HepG2 (cell line): Measurements from ENCODE around the gene SLX4. TPM values are rescaled to one million over a fixed set of nuclear protein-coding genes. Genes with fewer than 3 reads are reported as not detected.

Source experiments
- DMTF1 ChIP-seq: sonication (generic); formaldehyde crosslinking; IDR thresholded peaks from 2 replicates; pipeline ENCODE4 v1.4.0; 2020; ENCODE audit warnings: mild to moderate bottlenecking, missing genetic modification reagents
- FOXA1 ChIP-seq, 2 experiments: fragments of 450-650 bp in 1 of 2; sonication (generic) in 1 of 2; formaldehyde crosslinking in 1 of 2; IDR thresholded peaks; 2 replicates each; pipeline versions ENCODE4 v1.4.0 to v1.6.1; 2016 to 2020; ENCODE audit warnings: missing genetic modification reagents in 1 of 2
- HBP1 ChIP-seq: IDR thresholded peaks from 2 replicates; pipeline ENCODE4 v1.6.1; 2016; ENCODE audit warnings: low read depth, control low read depth
- HDAC6 ChIP-seq: fragments of 200-600 bp; sonication (generic); IDR thresholded peaks from 2 replicates; pipeline ENCODE4 v1.7.0; 2017; ENCODE audit warnings: mild to moderate bottlenecking, antibody characterized with exemption, low read length, low read depth
- MLXIP ChIP-seq: sonication (generic); formaldehyde crosslinking; IDR thresholded peaks from 2 replicates; pipeline ENCODE4 v1.9.0; 2021; ENCODE audit warnings: missing genetic modification reagents, borderline replicate concordance
- PLSCR1 ChIP-seq: sonication (generic); formaldehyde crosslinking; IDR thresholded peaks from 2 replicates; pipeline ENCODE4 v1.5.0; 2020; ENCODE audit warnings: missing genetic modification reagents, mild to moderate bottlenecking, borderline replicate concordance
- SIN3B ChIP-seq: fragments of 150-350 bp; IDR thresholded peaks from 2 replicates; pipeline ENCODE4 v1.6.1; 2014; ENCODE audit warnings: low read length
- SPEN ChIP-seq: sonication (generic); formaldehyde crosslinking; IDR thresholded peaks from 2 replicates; pipeline ENCODE4 v1.5.1; 2020; ENCODE audit warnings: low read depth, mild to moderate bottlenecking, missing genetic modification reagents
- TAF1 ChIP-seq: sonication (generic); formaldehyde crosslinking; IDR thresholded peaks from 2 replicates; pipeline ENCODE4 v1.4.0; 2020; ENCODE audit warnings: missing genetic modification reagents
- ZBTB10 ChIP-seq: sonication (generic); formaldehyde crosslinking; IDR thresholded peaks from 2 replicates; pipeline ENCODE4 v1.4.0; 2020; ENCODE audit warnings: missing genetic modification reagents, borderline replicate concordance
- ZBTB39 ChIP-seq: sonication (generic); formaldehyde crosslinking; IDR thresholded peaks from 2 replicates; pipeline ENCODE4 v1.5.0; 2020; ENCODE audit warnings: missing genetic modification reagents
- ZNF468 ChIP-seq: sonication (generic); formaldehyde crosslinking; IDR thresholded peaks from 2 replicates; pipeline ENCODE4 v1.8.0; 2022; ENCODE audit warnings: mild to moderate bottlenecking, moderate library complexity, missing genetic modification reagents
- ZNF549 ChIP-seq: sonication (generic); formaldehyde crosslinking; IDR thresholded peaks from 2 replicates; pipeline ENCODE4 v1.5.0; 2020; ENCODE audit warnings: missing genetic modification reagents
- ZNF598 ChIP-seq: sonication (generic); formaldehyde crosslinking; IDR thresholded peaks from 2 replicates; pipeline ENCODE4 v1.5.1; 2020; ENCODE audit warnings: mild to moderate bottlenecking, missing genetic modification reagents, borderline replicate concordance
- ZNF607 ChIP-seq: sonication (generic); formaldehyde crosslinking; IDR thresholded peaks from 2 replicates; pipeline ENCODE4 v1.5.1; 2020; ENCODE audit warnings: missing genetic modification reagents, mild to moderate bottlenecking, borderline replicate concordance
- ZNF788 ChIP-seq: sonication (generic); formaldehyde crosslinking; IDR thresholded peaks from 2 replicates; pipeline ENCODE4 v1.5.0; 2020; ENCODE audit warnings: mild to moderate bottlenecking, missing genetic modification reagents, borderline replicate concordance
- polyA plus RNA-seq, 8 experiments: library from polyadenylated mRNA; depleted of rRNA in 3 of 8; stranded (reverse) in 7 of 8; unstranded in 1 of 8; fragments of >200 nt; fragmentation: Illumina TruSeq in 4 of 8; extraction: Trizol in 4 of 8; gene quantifications; 2 replicates each; pipeline versions ENCODE4 v1.2.1 to v1.2.3, GENCODE V29; 2011 to 2016; ENCODE audit warnings: low read depth in 4 of 8, missing spikeins in 1 of 8, mixed read lengths in 1 of 8; ENCODE audit not compliant: insufficient read depth in 1 of 8
- total RNA-seq, 5 experiments: library from RNA; depleted of rRNA; stranded (reverse); fragments of >200 nt; fragmentation: Illumina TruSeq; extraction: Trizol; gene quantifications; 2 replicates each; pipeline ENCODE4 v1.2.3, GENCODE V29; 2016; ENCODE audit warnings: low read depth in 1 of 5

Gene SLX4
- total and polyA plus RNA-seq, 2 of the 13 experiments (the other 11 are each of a cell fraction or from before 2014, with no cell fraction given) = 1.1 to 3.6 TPM

- TF ChIP-seq DMTF1 (CRISPR knock-in tag) = no peak
- TF ChIP-seq SPEN = 0 out of 2 replicates have a peak, but pooled peaks have one; percentile 35
- TF ChIP-seq ZNF468 = no peak
- no peak for TF ChIP-seq PLSCR1 (CRISPR knock-in tag)
- TF ChIP-seq ZBTB10 (CRISPR knock-in tag) = no peak
- TF ChIP-seq HDAC6 = no peak
- TF ChIP-seq TAF1 = no peak
- TF ChIP-seq ZNF598 = 0 out of 2 replicates have a peak, but pooled peaks have one; percentile 54
- TF ChIP-seq ZNF607 (CRISPR knock-in tag) = no peak
- TF ChIP-seq ZBTB39 (CRISPR knock-in tag) = no peak
- no peak for TF ChIP-seq SIN3B
- no peak for TF ChIP-seq MLXIP (CRISPR knock-in tag)
- no peak for TF ChIP-seq ZNF549 (CRISPR knock-in tag)
- TF ChIP-seq ZNF788 (CRISPR knock-in tag) = 0 out of 2 replicates have a peak, but pooled peaks have one; percentile 47
- no peak for TF ChIP-seq FOXA1 (IDR thresholded peaks at IDR 0.05)
- no peak for TF ChIP-seq FOXA1 (CRISPR knock-in tag; IDR thresholded peaks at IDR 0.05)
- no peak for TF ChIP-seq HBP1
Observed at GRCh38 chr16:3610698-3611145, 684 bp downstream of the SLX4 start (continued).
